GM19395 (cell line): ENCODE measurements around the gene FDPS.
"Not testable (repeated sequence)": the region's sequence is repeated elsewhere in the genome, so short reads cannot be mapped to it uniquely, and the experiment has no call there.

Source experiments
- ATAC-seq: cut with Tn5 transposase; IDR thresholded peaks from one replicate; pipeline ENCODE4 v1.9.1; 2021; ENCODE audit warnings: mild to moderate bottlenecking, moderate library complexity; ENCODE audit not compliant: unreplicated experiment

The FDPS gene

DNA sequence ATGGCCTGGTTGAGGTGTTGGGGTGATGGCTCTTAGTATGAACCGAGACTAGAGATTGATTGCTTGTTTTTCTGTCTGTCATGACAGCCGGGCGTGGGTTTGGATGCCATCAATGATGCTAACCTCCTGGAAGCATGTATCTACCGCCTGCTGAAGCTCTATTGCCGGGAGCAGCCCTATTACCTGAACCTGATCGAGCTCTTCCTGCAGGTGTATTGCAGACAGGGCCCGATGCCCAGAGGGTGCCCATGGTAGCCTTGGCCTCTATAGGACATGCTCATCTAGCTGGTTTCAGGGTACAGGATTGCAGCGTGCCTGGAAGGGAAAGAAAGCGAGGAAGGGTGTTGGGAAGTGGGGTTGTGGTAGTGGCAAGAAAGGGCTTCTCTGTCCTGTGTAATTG is 9.4 kb downstream of the FDPS start:
- no peak for ATAC-seq

DNA sequence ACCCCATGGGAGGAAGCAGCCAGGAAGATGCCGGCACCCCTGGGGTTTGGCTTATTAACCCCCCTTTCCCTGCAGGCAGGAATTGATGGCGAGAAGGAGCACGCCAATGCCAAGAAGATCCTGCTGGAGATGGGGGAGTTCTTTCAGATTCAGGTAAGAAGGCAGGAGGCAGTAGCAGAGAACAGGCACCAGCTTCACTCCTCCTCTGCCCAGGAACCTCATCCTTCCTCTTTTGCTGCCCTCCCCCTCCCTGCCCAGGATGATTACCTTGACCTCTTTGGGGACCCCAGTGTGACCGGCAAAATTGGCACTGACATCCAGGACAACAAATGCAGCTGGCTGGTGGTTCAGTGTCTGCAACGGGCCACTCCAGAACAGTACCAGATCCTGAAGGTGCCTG is 10.9 kb downstream of the FDPS start:
- ATAC-seq = no peak

DNA sequence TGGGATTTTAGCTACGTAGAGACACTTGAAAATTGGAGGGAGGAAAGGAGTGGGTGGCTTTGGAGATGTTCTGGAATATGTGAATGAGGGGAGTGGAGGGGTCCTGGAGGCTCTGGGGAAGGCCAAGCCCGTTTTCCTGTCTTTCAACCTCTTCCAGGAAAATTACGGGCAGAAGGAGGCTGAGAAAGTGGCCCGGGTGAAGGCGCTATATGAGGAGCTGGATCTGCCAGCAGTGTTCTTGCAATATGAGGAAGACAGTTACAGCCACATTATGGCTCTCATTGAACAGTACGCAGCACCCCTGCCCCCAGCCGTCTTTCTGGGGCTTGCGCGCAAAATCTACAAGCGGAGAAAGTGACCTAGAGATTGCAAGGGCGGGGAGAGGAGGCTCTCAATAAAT is 11.6 kb downstream of the FDPS start:
- no peak for ATAC-seq

DNA sequence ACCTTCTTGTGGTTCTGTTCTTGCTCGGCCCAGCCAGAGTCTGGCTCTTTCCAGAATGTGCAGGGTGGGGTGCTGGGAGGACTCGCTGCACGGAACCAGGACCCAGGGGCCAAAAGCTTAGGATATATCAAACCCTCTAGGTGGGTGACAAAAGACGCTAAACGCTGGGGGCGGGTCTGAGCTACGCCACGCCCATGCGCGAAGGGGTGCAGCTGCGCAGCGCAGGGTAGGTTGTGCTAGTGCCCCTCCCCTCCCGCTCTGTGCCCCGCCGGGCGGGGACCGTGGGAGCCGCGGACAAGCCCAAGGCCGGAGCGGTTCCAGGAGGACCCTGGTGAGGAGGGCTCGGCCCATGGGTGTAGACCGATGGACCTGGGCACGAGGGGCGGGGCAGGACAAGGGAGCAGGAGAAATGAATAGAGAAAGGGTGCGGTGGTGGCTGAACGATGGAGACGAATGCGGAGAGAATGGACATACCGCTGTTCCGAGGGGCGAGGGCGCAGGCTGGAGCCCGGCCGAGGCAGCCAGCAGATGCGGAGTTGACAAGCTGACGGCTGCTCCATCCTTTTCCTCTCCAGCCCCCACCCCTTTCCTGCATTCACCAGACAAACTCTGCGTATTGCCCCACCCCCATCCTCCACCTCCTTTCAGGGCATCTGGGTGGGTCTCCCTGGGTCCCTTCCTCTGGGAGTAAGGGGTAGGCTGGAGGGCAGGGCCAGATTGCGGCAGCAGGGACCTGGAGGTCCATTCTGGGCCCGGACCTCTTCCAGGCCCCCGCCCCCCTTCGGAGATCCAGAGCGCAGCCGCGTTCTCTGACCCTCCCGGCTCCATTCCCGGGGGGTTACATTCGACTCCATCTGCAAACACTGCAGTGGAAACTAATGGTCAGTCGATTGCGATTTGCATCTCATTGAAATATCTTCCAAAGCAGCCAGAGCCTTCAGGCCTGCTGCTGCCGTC is 12.3 kb downstream of the FDPS start, which contains the start of gene RUSC1:
Gene RUSC1 (plus strand): TSS at position 234 of the 957 bp plus-strand sequence. CDS start 880 bp downstream, outside the sequence.
- ATAC-seq = no peak

DNA sequence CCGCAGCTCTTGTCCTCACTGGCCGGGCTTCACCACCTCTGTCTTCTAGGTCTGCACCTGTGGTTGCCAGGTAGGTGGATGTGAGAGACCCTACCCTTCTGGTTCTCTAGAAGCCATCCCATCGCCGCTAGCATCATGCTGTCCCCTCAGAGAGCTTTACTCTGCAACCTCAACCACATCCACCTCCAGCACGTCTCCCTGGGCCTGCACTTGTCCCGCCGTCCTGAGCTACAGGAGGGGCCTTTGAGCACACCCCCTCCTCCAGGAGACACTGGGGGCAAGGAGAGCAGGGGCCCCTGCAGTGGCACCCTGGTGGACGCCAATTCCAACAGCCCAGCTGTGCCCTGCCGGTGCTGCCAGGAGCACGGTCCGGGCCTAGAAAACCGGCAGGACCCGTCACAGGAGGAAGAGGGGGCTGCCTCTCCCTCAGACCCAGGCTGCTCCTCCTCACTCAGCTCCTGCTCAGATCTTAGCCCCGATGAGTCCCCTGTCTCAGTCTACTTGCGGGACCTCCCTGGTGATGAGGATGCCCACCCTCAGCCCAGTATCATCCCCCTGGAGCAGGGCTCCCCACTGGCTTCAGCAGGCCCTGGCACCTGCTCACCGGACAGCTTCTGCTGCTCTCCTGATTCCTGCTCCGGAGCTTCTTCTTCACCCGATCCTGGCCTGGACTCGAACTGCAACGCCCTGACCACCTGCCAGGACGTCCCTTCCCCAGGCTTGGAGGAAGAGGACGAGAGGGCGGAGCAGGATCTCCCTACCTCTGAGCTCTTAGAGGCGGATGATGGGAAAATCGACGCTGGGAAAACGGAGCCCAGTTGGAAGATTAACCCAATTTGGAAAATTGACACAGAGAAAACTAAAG is 13.2 kb downstream of the FDPS start:
- ATAC-seq = no peak

DNA sequence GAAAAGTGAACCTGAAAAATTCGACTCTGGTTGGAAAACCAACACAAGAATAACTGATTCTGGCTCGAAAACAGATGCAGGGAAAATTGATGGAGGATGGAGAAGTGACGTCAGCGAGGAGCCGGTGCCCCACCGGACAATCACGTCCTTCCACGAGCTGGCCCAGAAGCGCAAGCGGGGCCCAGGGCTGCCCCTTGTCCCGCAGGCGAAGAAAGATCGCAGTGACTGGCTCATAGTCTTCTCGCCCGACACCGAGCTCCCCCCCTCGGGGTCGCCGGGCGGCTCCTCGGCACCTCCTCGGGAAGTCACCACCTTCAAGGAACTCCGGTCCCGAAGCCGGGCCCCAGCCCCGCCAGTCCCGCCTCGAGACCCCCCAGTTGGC is 13.9 kb downstream of the FDPS start:
- no peak for ATAC-seq

DNA sequence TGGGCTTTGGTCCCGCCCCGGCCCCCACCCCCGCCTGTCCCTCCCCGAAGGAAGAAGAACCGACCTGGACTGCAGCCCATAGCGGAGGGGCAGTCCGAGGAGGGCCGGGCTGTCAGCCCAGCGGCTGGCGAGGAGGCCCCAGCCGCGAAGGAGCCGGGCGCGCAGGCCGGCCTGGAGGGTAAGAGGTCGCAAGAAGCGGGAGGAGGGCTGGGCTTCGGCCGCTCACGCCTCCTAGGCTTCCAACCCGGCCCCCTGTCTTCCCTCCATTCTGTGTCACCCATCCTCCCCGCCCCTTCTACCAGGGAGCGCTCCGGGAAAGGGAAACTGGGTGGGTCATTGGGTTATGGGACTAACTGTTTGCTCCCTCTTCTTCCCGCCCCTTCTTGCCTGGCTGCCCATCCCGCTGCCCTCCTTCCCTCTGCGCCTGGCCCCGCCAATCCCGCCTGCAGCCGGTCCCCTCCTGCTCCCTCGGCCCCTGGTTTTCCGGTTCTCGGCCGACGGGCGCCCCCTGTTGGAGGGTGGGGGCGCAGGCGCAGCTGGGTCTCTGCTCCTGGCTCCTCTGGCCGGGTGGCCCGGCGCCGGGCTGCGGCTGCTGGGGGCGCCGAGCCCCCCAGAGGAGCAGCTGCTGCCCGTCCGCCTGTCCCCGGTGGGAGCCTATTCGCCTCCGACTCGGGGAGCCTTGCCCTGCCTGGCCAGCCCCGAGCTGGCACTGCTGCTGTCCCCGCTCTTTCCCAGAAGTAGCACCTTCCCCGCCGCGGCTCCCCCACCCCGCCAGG is 14.5 kb downstream of the FDPS start:
- peak; percentile 50 for ATAC-seq

DNA sequence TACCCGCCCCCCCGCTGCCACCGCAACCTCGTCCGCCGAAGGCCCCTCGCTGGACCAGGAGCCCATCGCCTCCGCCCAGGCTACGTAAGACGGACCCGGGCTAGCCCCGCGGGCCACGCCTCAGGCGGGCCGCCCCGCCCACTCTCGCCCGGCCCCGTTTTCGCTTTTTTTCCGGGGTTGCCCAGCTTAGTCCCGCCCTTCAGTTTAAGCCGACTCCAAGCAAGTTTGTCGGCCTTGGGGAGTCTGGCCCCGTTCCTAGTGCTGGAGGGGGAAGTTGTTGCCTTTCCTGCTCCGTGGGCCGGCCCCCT is 15.0 kb downstream of the FDPS start:
- peak; percentile 54 for ATAC-seq

DNA sequence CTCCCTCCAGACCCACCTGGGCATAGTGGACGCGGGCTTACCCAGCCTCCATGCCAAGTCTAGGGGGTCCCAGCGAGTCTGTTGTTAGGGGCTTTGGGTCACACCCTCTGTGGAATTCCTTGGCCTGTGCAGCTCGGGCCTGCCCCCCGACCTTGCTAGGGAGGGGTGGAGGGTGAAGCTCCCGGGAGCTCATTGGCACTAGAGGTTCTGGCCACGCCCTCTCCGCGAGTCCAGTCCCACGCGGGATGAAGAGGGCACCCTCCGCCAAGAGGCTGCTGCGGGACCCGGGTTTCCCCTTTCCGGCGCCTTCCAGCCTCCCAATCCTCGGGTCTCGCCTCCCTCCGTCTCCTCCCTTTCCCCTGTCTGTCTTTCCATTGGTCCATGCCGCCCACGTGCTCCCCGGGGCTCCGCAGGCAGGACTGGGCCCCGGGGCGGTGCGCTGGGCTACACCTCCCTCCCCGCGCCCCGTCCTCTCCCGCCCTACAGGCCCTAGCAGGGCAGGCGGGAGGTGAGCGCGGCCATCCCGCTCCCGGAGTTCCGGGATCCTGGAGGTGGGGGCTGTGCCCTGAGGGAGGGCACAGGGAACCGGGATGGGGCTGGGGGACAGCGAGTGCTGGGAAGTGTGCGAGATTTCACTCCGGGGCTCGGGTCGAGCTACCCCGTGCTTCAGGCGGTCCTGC is 15.5 kb downstream of the FDPS start:
- ATAC-seq = peak; percentile 58

DNA sequence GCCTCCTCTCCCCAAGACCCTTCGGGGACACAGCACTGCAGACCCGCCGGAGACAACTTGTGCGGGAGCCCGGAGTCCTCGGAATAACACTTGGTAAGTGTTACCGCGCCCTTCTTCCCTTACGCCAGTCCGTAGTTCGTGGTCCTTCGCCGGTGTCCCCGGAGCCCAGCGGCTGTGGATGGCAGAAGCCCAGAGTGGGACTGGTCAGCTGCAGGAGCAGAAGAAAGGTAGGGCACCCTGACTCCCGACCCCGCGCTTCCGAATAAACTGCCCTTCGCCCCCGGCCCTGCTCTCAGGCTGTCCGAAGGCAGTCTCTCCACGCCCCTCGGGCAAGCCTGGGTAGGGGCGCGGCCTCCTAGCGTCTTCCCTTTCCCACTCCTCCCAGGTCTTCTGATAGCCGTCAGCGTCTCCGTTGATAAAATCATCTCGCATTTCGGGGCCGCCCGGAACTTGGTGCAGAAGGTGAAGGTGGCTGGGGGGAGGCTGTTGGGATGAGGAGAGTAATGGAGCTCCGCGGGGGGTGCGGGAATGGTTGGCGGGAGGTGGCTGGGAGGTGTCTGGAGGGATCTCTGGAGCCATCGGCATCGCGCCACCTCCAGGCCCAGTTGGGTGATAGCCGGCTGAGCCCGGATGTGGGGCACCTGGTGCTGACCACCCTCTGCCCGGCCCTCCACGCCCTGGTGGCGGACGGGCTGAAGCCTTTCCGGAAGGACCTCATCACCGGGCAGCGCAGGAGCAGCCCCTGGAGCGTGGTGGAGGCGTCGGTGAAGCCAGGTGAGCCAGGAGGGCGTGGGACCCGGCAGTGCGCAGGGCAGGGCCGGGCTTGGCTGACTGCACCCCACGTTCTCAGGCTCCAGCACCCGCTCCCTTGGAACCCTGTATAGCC is 16.3 kb downstream of the FDPS start:
- no peak for ATAC-seq

DNA sequence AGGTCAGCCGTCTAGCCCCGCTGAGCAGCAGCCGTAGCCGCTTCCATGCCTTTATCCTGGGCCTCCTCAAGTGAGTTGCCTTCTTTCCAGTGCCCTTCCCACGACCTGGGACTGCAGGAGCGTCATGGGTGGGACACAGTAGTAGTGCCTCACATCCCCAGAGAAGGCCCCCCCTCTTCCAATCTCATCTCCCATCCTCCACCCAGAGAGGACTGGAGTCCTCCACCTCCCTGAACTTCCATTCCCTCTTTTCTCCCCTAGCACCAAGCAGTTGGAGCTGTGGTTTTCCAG is 16.9 kb downstream of the FDPS start:
- ATAC-seq = no peak

DNA sequence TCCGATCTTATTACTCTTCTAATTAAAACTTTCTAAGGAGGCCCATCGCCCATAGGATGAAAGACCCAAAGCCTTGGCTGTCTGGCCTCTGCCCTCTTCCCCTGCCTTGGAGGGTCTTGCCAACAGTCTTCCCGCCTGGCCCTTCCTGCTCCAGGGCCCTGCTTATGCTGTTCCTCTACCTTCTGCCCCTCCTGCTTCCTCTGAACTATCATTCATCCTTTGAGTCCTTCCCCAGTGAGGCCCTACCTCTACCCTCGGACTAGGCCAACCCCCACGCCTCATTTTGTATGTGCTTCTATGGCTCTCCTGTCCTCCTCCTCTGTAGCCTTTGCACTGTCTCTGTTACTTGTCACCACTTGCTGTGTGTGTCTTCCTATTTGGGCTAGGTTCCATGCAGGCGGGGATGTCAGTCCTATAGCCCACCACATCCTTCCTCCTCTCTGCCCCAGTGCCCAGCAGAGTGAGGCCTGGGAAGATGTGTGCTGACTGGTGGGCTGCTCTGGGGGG is 17.4 kb downstream of the FDPS start:
- no peak for ATAC-seq

DNA sequence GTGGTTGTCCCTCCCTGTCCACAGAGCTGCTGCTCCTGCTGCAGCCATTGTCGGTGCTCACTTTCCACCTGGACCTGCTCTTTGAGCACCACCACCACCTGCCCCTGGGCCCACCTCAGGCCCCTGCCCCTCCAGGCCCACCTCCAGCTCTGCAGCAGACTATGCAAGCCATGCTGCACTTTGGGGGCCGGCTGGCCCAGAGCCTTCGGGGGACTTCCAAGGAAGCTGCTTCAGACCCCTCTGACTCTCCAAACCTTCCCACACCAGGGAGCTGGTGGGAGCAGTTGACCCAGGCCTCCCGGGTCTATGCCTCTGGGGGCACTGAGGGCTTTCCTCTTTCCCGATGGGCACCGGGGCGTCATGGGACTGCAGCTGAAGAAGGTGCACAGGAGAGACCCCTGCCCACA is 18.0 kb downstream of the FDPS start:
- no peak for ATAC-seq

DNA sequence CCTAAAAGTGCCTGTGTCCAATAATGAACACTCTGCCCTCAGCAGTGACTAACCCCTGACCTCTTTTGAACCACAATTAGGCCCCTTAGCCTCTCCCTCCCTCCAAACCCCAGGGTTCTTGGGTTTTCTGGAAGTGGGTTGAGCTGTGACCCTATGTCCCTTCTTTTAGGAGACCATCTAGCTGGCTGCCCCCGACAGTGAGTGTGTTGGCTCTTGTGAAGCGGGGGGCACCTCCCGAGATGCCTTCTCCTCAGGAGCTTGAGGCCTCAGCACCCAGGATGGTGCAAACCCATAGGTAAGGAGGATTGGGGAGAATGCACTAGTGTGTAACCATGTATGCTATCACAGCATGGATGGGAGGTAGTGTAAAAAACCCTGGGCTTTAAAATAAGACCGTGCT is 19.3 kb downstream of the FDPS start:
- ATAC-seq = no peak

DNA sequence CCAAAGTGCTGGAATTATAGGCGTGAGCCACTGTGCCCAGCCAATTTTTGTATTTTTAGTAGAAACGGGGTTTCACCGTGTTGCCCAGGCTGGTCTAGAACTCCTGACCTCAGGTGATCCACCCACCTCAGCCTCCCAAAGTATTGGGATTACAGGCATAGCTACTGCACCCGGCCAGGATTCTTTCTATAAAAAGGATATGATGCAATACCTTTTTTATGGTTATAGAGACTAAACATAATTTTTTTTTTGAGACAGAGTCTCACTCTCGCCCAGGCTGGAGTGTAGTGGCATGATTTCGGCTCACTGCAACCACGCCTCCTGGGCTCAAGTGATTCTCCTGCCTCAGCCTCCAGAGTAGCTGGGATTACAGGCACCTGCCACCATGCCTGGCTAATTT is 20.2 kb downstream of the FDPS start:
- not testable (repeated sequence) for ATAC-seq

DNA sequence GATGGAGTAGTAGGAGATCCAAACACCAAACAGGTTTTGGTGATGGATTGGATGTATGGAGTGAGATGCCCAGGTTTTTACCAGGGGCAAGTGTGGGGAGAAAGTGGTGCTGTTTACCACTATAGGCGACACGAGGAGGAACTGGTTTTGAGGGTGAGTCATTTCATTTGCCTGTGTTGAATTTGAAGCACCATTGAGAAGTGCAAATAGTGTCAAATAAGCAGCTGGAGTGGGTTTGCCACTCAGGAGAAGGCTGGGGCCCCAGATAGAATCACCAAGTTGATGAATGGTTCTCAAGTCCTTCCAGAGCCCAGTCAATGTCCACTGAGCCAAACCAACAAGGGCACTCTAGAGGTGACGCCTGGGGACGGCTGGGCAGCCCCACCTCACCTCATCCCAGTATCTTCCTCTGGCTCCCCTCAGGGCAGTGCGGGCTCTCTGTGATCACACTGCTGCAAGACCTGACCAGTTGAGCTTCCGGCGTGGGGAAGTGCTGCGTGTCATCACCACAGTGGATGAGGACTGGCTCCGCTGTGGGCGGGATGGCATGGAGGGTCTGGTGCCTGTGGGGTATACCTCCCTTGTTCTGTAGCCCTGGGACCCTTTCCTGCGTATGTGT is 21.4 kb downstream of the FDPS start:
- no peak for ATAC-seq

DNA sequence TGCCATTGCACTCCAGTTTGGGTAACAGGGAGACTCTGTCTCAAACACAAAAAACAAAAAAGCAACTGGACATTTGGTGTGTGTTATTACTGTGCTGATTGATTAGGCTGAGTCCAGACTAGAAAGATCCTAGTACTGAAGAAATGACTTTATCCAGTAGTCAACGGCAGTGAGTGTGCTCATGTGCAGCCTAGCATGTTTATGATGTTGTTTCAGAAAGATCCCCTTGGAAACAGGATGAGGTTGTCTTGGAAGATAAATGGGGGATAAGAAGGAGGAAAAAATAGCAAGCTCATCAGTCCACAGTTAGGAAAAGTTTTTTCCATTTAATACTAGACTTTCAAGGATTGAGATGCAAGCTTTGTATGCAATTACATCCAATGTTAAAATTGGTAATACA is 26.3 kb downstream of the FDPS start:
- no peak for ATAC-seq

DNA sequence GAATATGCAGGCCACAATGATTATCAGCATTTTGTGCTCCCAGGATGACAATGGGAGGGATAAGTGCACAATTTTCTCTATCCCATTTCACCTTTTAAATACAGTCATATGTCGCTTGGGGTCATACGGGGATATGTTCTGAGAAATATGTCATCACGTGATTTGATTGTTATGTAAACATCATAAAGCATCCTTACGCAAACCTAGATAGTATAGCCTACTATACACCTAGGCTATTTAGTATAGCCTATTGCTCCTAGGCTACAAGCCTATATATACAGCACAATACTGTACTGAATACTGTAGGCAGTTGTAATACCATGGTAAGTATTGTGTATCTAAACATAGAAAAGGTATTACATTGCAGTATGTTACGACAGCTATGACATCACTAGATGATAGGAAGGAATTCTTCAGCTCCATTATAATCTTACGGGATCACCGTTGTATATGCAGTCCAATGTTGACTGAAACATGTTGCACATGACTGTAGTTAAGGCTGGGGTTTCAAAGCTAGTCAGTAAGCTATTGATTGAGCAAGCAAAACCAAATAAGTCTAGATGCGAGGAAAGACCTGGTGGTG is 30.9 kb downstream of the FDPS start:
- no peak for ATAC-seq

DNA sequence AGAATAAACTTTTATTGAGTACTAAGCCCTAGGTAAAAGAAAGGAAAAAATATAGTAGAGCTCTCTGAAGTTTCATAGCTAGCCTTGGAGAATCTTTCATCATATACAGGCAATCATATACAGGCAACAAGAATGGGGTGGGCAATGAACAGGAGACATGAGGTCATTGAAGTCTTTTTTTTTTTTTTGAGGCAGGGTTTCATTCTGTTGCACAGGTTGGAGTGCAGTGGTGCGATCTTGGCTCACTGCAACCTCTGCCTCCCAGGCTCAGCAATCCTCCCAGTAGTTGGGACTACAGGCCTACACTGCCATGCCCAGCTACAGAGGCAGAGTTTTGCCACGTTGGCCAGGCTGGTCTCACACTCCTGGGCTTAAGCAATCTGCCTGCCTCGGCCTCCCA is 34.2 kb downstream of the FDPS start:
- ATAC-seq = no peak
